ENCODE results near the gene PEX14. TPM values are rescaled to one million over a fixed set of nuclear protein-coding genes. Genes with fewer than 3 reads are reported as not detected.

The PEX14 gene
- total and polyA plus RNA-seq, 9 of the 15 experiments (the other 6 are each of a cell fraction or from before 2014, with no cell fraction given) = 2.6 to 45.7 (median 22.7) TPM

- TF ChIP-seq RFX5 (IDR thresholded peaks at IDR 0.05; ENCODE audit: low read depth, low read length) = peak; percentile 42; the same call in 1 of the 2 replicates
- peak; percentile 69 for TF ChIP-seq NEUROD1 (IDR thresholded peaks at IDR 0.05; ENCODE audit: borderline replicate concordance, low read depth, low read length, partially characterized antibody)
- no peak for TF ChIP-seq SMC3 (conservative IDR thresholded peaks at IDR 0.05; ENCODE audit: insufficient read depth, low read depth, low read length)
- TF ChIP-seq ZNF436 (CRISPR knock-in tag; IDR thresholded peaks at IDR 0.05) = 0 out of 2 replicates have a peak, but pooled peaks have one; percentile 15
- TF ChIP-seq, protein P1, sequence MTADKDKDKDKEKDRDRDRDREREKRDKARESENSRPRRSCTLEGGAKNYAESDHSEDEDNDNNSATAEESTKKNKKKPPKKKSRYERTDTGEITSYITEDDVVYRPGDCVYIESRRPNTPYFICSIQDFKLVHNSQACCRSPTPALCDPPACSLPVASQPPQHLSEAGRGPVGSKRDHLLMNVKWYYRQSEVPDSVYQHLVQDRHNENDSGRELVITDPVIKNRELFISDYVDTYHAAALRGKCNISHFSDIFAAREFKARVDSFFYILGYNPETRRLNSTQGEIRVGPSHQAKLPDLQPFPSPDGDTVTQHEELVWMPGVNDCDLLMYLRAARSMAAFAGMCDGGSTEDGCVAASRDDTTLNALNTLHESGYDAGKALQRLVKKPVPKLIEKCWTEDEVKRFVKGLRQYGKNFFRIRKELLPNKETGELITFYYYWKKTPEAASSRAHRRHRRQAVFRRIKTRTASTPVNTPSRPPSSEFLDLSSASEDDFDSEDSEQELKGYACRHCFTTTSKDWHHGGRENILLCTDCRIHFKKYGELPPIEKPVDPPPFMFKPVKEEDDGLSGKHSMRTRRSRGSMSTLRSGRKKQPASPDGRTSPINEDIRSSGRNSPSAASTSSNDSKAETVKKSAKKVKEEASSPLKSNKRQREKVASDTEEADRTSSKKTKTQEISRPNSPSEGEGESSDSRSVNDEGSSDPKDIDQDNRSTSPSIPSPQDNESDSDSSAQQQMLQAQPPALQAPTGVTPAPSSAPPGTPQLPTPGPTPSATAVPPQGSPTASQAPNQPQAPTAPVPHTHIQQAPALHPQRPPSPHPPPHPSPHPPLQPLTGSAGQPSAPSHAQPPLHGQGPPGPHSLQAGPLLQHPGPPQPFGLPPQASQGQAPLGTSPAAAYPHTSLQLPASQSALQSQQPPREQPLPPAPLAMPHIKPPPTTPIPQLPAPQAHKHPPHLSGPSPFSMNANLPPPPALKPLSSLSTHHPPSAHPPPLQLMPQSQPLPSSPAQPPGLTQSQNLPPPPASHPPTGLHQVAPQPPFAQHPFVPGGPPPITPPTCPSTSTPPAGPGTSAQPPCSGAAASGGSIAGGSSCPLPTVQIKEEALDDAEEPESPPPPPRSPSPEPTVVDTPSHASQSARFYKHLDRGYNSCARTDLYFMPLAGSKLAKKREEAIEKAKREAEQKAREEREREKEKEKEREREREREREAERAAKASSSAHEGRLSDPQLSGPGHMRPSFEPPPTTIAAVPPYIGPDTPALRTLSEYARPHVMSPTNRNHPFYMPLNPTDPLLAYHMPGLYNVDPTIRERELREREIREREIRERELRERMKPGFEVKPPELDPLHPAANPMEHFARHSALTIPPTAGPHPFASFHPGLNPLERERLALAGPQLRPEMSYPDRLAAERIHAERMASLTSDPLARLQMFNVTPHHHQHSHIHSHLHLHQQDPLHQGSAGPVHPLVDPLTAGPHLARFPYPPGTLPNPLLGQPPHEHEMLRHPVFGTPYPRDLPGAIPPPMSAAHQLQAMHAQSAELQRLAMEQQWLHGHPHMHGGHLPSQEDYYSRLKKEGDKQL (CRISPR knock-in tag; IDR thresholded peaks at IDR 0.05; ENCODE audit: borderline replicate concordance) = peak; percentile 97; the same call in 1 of the 2 replicates
- no peak for TF ChIP-seq SMARCB1 (IDR thresholded peaks at IDR 0.05; ENCODE audit: insufficient read length, low read depth)
- TF ChIP-seq NFIC (IDR thresholded peaks at IDR 0.05) = peak; percentile 51
- TF ChIP-seq GATAD2A (IDR thresholded peaks at IDR 0.05) = peak; percentile 86; the same call in 1 of the 2 replicates
- peak; percentile 24 for TF ChIP-seq CTCFL (IDR thresholded peaks at IDR 0.05; ENCODE audit: borderline replicate concordance, insufficient read depth, low read depth, low read length, poor library complexity, severe bottlenecking)
- TF ChIP-seq MAZ (CRISPR knock-in tag; conservative IDR thresholded peaks at IDR 0.05 in 1 of 2, IDR thresholded peaks at IDR 0.05 in 1 of 2) = peak; percentile 88 to 90
- peak; percentile 97 for TF ChIP-seq ZNF395 (CRISPR knock-in tag; IDR thresholded peaks at IDR 0.05)
- peak; percentile 73; the same call in 1 of the 2 replicates for TF ChIP-seq BACH1 (tag; IDR thresholded peaks at IDR 0.05)
- peak; percentile 67; the same call in 1 of the 2 replicates for TF ChIP-seq GTF2E2 (tag; IDR thresholded peaks at IDR 0.05)
- no peak for TF ChIP-seq HNRNPL (IDR thresholded peaks at IDR 0.05; ENCODE audit: low read depth, low read length)
- TF ChIP-seq ZKSCAN8 (CRISPR knock-in tag; IDR thresholded peaks at IDR 0.05) = peak; percentile 67; the same call in 1 of the 2 replicates
- peak; percentile 88 for TF ChIP-seq TBP (optimal IDR thresholded peaks at IDR 0.05; ENCODE audit: low read depth, low read length)
- TF ChIP-seq STAT5A (IDR thresholded peaks at IDR 0.05; ENCODE audit: borderline replicate concordance, low read length) = no peak; the same call in 1 of the 2 replicates
Observed at GRCh38 chr1:10472220-10473144, 2.3 kb upstream of the PEX14 start, which contains the start of gene DFFA (continued).
